Right lung (tissue), 10 donors: ENCODE data around the gene CEBPE. TPM values are rescaled to one million over a fixed set of nuclear protein-coding genes. Genes with fewer than 3 reads are reported as not detected.
A peak's percentile ranks its signal among the peaks of the same experiment; 100 is the strongest.

Experiments used
- DNase-seq, 2 donors: peaks; one replicate each; pipeline ENCODE4 v3.0.0-alpha.2; 2013
- long read RNA-seq, 8 donors: transcript quantifications; one replicate each; lab custom pipeline, GENCODE V29; 2026
- polyA plus RNA-seq, 5 donors: library from polyadenylated mRNA; unstranded; fragments of 120-200 nt; gene quantifications; one replicate each; pipeline versions ENCODE4 v1.2.1 to v1.2.3, GENCODE V29; 2013; ENCODE audit warnings: inconsistent platforms in 1 of 5, low replicate concordance in 1 of 5; ENCODE audit not compliant: insufficient read length in 5 of 5, insufficient read depth in 1 of 5

Gene CEBPE
- polyA plus RNA-seq, result under 1 TPM; 0.10 to 0.23 (median 0.16) TPM
- long read RNA-seq, donor 1, partial matches to known transcripts, result 0 of 1 reads
- long read RNA-seq, donor 1, other reads (novel, unspliced or antisense), result 0 of 1 reads
- long read RNA-seq, donor 2, result 0 reads
- long read RNA-seq, donor 3, result 0 reads
- long read RNA-seq, donor 4, result 0 reads
- long read RNA-seq, donor 5, result 0 reads
- long read RNA-seq, donor 6, result 0 reads
- long read RNA-seq, donor 7, partial matches to known transcripts, result 0 of 2 reads
- long read RNA-seq, donor 7, other reads (novel, unspliced or antisense), result 0 of 2 reads
- long read RNA-seq, donor 8, result 0 reads

GRCh38 chr14:23118506-23119362 lies at the start of gene CEBPE:
Gene CEBPE, minus strand, starts transcription at chr14:23119255. Its CDS starts 164 bp downstream, at chr14:23119091.
- no peak for DNase-seq

- DNase-seq, result no peak
Observed at GRCh38 chr14:23168246-23168645, 49.2 kb upstream of the CEBPE start.

- DNase-seq, result no peak
Observed at GRCh38 chr14:23167116-23167847, 48.2 kb upstream of the CEBPE start.

GRCh38 chr14:23164949-23165348 lies 45.9 kb upstream of the CEBPE start:
- no peak for DNase-seq

DNA sequence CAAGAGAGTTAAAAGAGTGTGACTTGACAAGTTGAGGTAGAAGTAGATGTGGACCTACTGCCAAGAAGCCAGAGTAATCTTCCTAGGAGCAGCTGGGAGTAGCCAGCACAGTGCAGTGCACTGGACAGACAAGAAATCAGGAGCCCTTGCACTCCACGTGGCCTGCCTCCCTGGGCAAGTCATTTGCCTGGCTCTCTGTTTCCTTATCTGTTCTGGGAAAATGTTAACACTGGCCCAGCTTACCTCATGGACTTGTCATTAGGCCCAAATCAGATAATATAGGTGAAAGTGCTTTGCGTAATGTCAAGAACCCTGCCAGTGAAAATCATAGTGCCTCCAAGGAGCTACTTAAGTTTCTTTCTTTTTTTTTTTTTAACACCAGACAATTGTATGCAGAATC lies 45.2 kb upstream of the CEBPE start:
- no peak for DNase-seq

DNA sequence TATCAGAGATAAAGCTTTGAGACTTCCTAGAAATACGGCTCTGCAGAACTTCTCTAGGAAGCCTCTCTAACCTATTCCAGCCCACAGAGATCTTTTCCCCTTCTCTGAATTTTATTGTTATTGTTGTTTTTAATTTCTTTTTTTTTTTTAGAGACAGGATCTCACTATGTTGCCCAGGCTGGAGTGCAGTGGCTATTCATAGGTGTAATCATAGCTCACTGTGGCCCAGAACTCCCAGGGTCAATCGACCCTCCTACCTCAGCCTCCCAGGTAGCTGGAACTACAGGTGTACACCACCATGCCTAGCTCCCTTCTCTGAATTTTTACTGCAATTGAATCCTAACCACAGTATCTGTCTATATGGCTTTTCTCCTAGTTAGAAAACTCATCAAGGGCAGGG lies 44.8 kb upstream of the CEBPE start:
- no peak for DNase-seq

GRCh38 chr14:23162800-23163199 lies 43.7 kb upstream of the CEBPE start:
- no peak for DNase-seq

DNA sequence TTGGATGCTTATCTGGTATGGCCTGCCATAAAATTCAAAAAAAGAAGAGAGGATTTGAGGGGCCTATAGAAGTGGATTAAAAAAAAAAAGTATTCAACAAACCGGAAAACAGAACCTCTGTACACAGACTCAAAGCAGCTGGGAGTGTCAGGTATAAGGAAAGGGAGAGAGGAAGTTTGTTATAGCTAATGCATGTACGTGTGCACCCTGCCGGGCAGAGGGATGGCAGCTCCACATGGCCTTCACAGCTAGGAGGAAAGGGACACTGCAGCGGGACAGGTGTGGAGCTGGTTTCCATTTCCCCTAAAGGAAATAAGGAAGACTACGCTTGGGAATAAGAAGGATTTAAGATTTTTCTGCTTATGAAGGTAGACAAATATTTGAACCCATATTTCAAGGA lies 43.0 kb upstream of the CEBPE start:
- no peak for DNase-seq

DNA sequence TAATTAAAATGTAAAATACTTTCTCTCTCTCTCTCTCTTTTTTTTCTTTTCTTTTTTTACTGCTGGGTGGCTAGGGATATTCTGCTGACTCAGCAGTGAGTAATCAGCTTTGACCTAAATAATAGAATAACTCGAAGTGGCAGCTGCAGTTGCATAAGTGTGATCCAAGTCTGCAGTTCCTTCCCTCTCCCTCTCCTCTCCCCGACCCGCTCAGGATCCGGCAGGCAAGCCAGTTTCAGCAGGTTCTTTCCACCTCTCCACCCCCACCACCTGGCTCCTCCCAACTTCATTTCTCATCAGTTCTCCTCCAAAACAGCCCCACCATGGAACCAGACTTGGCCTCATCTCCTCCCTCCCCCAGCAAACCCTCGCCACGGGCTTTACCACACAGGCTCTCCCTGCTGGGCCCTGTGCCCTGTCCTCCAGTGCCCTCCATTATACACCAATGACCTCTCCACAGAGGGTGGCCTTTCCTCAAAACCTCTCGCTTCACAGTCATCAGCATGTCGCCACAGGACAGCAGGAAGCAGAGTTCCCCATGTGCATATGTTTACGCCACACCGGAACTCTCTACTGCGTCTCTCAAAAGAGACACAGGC lies 42.0 kb upstream of the CEBPE start:
- peak; percentile 72 to 78 for DNase-seq

DNA sequence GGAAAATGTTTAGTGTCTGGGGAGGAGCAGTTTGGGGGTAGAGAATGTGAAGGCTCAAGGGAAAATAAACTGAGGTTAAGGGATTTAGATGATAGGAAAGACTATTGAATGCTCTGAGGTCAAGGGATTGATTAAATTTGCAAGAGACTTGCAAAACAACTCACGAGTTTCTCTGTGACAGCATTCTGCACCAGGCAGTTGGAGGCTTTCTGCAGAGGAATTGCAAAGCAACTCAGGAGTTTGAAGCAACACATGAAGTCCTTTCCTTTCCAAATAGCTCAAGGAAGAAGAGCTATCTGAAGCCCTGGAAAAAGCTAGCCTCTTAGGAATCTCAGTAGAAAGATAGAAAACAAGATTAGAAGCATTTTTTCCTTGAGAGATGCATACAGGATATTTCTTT lies 40.5 kb upstream of the CEBPE start:
- DNase-seq, result no peak

- peak in 1 of 2 donors; percentile 70 for DNase-seq
Observed at GRCh38 chr14:23158779-23159178, 39.7 kb upstream of the CEBPE start.

DNA sequence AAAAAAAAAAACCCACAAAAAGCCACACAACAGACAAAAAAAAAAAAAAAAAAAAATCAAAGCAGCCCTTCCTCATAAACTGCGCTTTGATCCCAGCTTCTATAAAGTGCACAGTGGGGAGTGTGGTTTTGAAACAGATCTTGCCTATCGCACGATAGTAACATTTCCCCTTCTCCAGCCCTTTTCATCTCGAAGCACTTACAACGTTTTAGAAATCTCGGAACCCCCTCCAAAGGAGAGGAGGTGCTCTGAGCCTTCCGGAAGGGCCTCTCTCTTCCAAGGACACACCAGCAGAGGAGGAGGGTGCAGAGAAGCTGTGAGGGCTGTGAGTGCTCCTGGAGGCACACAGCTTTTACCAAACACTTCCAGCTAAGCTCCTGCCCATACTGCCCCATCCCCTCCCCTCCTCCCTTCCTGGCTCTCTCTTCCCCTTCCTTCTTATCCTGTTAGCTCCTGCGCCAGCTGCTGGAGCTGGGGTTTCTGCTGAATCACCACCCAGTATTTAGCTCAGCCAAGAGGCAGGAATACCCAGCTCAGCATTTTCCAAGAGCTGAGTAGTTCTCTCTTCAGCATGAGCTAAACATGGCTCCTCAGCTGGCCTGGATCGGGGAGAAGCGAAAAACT lies 36.0 kb upstream of the CEBPE start:
- DNase-seq, result peak; percentile 91 to 92

DNA sequence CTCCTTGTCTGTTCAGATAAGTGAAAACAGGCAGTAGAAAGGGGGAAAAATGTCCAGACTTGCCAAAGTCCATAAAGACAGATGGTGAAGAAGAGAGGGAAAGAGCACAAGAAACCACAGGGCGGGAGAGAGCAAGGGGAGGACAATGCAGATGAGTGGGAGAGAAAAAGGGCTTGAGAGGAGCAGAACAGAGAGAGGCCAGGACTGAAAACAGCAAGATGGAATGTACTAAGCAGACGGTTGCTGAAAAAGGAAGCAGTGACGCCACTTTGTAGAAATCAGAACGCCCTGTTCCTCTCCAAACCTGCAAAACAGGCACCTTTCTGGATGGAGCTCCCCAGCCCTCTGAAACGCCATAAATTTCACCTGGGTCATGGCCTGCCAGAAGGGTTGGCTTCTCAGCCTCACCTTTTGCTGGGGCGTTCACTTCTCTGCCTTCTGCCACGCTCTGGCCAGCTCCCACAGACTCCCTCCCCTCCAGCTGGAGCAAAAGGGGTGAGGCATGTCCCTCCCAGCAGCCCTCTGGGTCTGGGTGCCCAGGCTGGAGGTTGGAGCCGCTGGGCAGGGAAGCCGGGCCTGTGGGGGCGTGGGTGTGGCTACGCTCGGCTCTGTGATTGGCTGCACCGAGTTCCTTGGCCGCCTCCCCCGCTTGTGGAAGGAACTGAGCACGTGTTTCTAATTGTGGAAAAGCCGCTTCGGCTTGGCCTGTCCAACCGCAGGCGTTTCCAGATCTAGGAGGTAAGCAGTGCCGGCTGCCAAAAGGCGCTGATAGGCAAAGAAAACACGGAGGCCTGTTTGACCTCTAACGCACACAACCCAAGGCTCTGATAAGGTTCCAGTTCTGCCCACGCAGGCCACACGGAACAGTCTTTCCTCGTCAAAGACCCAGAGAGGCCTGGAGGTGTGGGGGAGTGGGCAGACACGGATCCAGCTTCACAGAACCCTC lies 35.1 kb upstream of the CEBPE start:
- DNase-seq, result peak in 1 of 2 donors; percentile 36

GRCh38 chr14:23151342-23151741 lies 32.3 kb upstream of the CEBPE start:
- DNase-seq, result no peak

- DNase-seq, result no peak
Observed at GRCh38 chr14:23149745-23150144, 30.7 kb upstream of the CEBPE start.

DNA sequence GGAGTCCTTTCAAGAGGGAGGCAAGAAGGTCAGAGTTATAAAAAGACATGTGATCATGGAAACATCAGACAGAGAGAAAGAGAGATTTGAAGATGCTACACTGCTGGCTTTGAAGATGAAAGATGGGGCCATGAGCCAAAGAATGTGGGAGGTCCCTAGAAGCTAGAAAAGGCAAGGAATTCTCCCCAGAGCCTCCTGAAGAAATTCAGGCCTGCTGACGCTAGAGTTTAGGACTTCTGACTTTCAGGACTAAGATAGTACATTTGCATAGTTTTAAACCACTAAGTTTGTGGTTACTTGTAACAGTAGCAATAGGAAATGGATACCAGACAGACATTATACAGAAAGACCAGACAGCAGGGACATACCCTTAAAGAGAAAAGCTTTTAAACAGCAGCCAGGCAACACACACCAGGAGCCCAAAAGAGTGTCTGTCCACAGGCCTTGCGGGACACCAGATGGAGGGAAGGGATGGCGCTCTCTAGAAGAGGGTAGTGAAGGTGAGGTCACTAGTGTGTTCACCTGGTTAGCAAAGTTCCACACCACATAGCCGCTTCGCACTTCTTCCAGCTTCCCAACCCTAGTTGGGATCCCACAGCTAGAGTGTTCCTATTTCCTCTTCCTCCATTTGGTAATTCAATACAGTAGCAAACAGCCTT lies 29.7 kb upstream of the CEBPE start:
- no peak for DNase-seq

- DNase-seq, result no peak
Observed at GRCh38 chr14:23147676-23148075, 28.6 kb upstream of the CEBPE start.

- DNase-seq, result no peak
Observed at GRCh38 chr14:23146980-23147379, 27.9 kb upstream of the CEBPE start.

GRCh38 chr14:23146351-23146910 lies 27.4 kb upstream of the CEBPE start:
- no peak for DNase-seq
